H1 (cell line): ENCODE results near the gene COPZ2. TPM values are rescaled to one million over a fixed set of nuclear protein-coding genes. Genes with fewer than 3 reads are reported as not detected.

Source experiments
- CTCF ChIA-PET: fragments of 300-600 bp; sonication (Branson Sonifier 250); formaldehyde crosslinking; loops from one replicate; lab custom pipeline; 2021; ENCODE audit not compliant: partially characterized antibody; lab: Charles Lee
- POLR2A ChIA-PET: fragments of 300-600 bp; sonication (Branson Sonifier 250); formaldehyde crosslinking; loops from one replicate; lab custom pipeline; 2021; ENCODE audit warnings: inconsistent platforms; ENCODE audit not compliant: partially characterized antibody; lab: Charles Lee
- DNase-seq, 2 experiments: peaks; one replicate each; pipeline versions ENCODE4 v3.0.0 to v3.0.0-alpha.2; 2010 to 2022; ENCODE audit warnings: low spot score in 2 of 2, low read depth in 1 of 2, mixed read lengths in 1 of 2
- FAIRE-seq: peaks from 2 replicates; lab custom pipeline; 2011; peaks lifted over from hg19 to GRCh38; lab: Jason Lieb, UNC
- H2AFZ ChIP-seq: 2 replicates; pipeline ENCODE4 v1.8.1; 2012; ENCODE audit warnings: low read length, inconsistent platforms
- H2AK5ac ChIP-seq: 2 replicates; pipeline ENCODE4 v1.6.1; 2013; ENCODE audit warnings: low read depth, low read length
- H2BK120ac ChIP-seq: replicated peaks from 2 replicates; pipeline ENCODE3; 2013; ENCODE audit warnings: low read depth, low read length, inconsistent platforms
- H2BK12ac ChIP-seq: 2 replicates; pipeline ENCODE4 v1.6.1; 2013; ENCODE audit warnings: low read depth, low read length
- H2BK15ac ChIP-seq: 2 replicates; pipeline ENCODE4 v1.6.1; 2013; ENCODE audit warnings: low read length
- H2BK20ac ChIP-seq: 2 replicates; pipeline ENCODE4 v1.6.1; 2013; ENCODE audit warnings: low read length
- H2BK5ac ChIP-seq: 2 replicates; pipeline ENCODE4 v1.6.1; 2013; ENCODE audit warnings: low read depth, low read length
- H3K14ac ChIP-seq: 2 replicates; pipeline ENCODE4 v1.6.1; 2013; ENCODE audit warnings: inconsistent platforms; ENCODE audit not compliant: insufficient read length
- H3K18ac ChIP-seq: 2 replicates; pipeline ENCODE4 v1.6.1; 2013; ENCODE audit warnings: low read length; ENCODE audit errors: extremely low read depth
- H3K23ac ChIP-seq: 2 replicates; pipeline ENCODE4 v1.6.1; 2013; ENCODE audit warnings: inconsistent platforms; ENCODE audit not compliant: insufficient read length
- H3K23me2 ChIP-seq: 2 replicates; pipeline ENCODE4 v1.6.1; 2013; ENCODE audit warnings: low read depth, low read length
- H3K27ac ChIP-seq: 2 replicates; pipeline ENCODE4 v1.6.1; 2011; ENCODE audit warnings: low read depth, low read length, inconsistent platforms
- H3K27me3 ChIP-seq, 4 experiments: replicated peaks in 1 of 4; 1 replicate in 1 of 4; 2 replicates in 3 of 4; pipeline versions ENCODE4 v1.6.1 to v1.8.1; 2011 to 2013; ENCODE audit warnings: low read length in 3 of 4, mild to moderate bottlenecking in 3 of 4, inconsistent platforms in 2 of 4, mixed read lengths in 2 of 4, moderate library complexity in 1 of 4; ENCODE audit not compliant: control insufficient read depth in 3 of 4, insufficient read depth in 3 of 4; ENCODE audit errors: extremely low read depth in 1 of 4
- H3K36me3 ChIP-seq, 4 experiments: 2 replicates each; pipeline versions ENCODE4 v1.6.1 to v1.8.1; 2011 to 2013; ENCODE audit warnings: mild to moderate bottlenecking in 4 of 4, low read length in 3 of 4, moderate library complexity in 2 of 4, control low read depth in 1 of 4, inconsistent platforms in 1 of 4; ENCODE audit not compliant: insufficient read depth in 4 of 4, control insufficient read depth in 2 of 4
- H3K4ac ChIP-seq: replicated peaks from 2 replicates; pipeline ENCODE3; 2013; ENCODE audit warnings: low read length, low read depth, mixed read lengths, inconsistent platforms; ENCODE audit not compliant: insufficient read length
- H3K4me1 ChIP-seq, 4 experiments: replicated peaks in 1 of 4; 1 replicate in 1 of 4; 2 replicates in 3 of 4; pipeline versions ENCODE4 v1.6.1 to v1.8.1; 2011 to 2013; ENCODE audit warnings: low read length in 3 of 4, inconsistent platforms in 2 of 4, mixed read lengths in 1 of 4; ENCODE audit not compliant: insufficient read depth in 4 of 4, control insufficient read depth in 3 of 4
- H3K4me2 ChIP-seq, 2 experiments: 2 replicates each; pipeline versions ENCODE4 v1.6.1 to v1.8.1; 2011 to 2013; ENCODE audit warnings: low read depth in 2 of 2, low read length in 2 of 2, control low read depth in 1 of 2, inconsistent platforms in 1 of 2, mild to moderate bottlenecking in 1 of 2; ENCODE audit not compliant: insufficient read depth in 1 of 2
- H3K4me3 ChIP-seq, 4 experiments: fragments of 200-600, 300-600 bp in 1 of 4; sonication (generic), shearing (Covaris generic), sonication (Bioruptor Twin) in 1 of 4; 2 replicates each; pipeline versions ENCODE4 v1.5.1 to v1.8.1; 2011 to 2016; ENCODE audit warnings: low read length in 4 of 4, low read depth in 3 of 4, control low read depth in 2 of 4, inconsistent platforms in 2 of 4, mild to moderate bottlenecking in 2 of 4, mixed read lengths in 1 of 4, moderate library complexity in 1 of 4; ENCODE audit not compliant: insufficient read depth in 2 of 4; ENCODE audit errors: extremely low read depth in 1 of 4
- H3K56ac ChIP-seq: replicated peaks from 2 replicates; pipeline ENCODE3; 2013; ENCODE audit warnings: low read depth, mild to moderate bottlenecking, mixed read lengths, low read length, inconsistent platforms; ENCODE audit not compliant: insufficient read length
- H3K79me1 ChIP-seq: 2 replicates; pipeline ENCODE4 v1.6.1; 2013; ENCODE audit warnings: low read depth, low read length, control low read depth
- H3K79me2 ChIP-seq, 2 experiments: 2 replicates each; pipeline versions ENCODE4 v1.6.1 to v1.8.1; 2012 to 2013; ENCODE audit warnings: low read length in 2 of 2, mild to moderate bottlenecking in 2 of 2, inconsistent platforms in 1 of 2; ENCODE audit not compliant: insufficient read depth in 2 of 2, control insufficient read depth in 1 of 2
- H3K9ac ChIP-seq, 4 experiments: replicated peaks in 1 of 4; 1 replicate in 1 of 4; 2 replicates in 3 of 4; pipeline versions ENCODE4 v1.6.1 to v1.8.1; 2011 to 2013; ENCODE audit warnings: low read depth in 3 of 4, low read length in 3 of 4, control low read depth in 2 of 4, mild to moderate bottlenecking in 2 of 4, moderate library complexity in 2 of 4, inconsistent platforms in 1 of 4; ENCODE audit errors: extremely low read depth in 1 of 4
- H3K9me3 ChIP-seq, 2 experiments: 2 replicates each; pipeline versions ENCODE4 v1.6.1 to v1.8.1; 2012 to 2013; ENCODE audit warnings: mild to moderate bottlenecking in 2 of 2, moderate library complexity in 2 of 2, control low read depth in 1 of 2, inconsistent platforms in 1 of 2, low read depth in 1 of 2, low read length in 1 of 2, mixed read lengths in 1 of 2; ENCODE audit not compliant: insufficient read depth in 2 of 2
- H4K20me1 ChIP-seq, 2 experiments: replicated peaks in 1 of 2; 2 replicates each; pipeline versions ENCODE3 to v1.8.1; 2011 to 2013; ENCODE audit warnings: inconsistent platforms in 2 of 2, low read length in 2 of 2, mild to moderate bottlenecking in 1 of 2; ENCODE audit not compliant: insufficient read depth in 2 of 2, control insufficient read depth in 1 of 2
- H4K5ac ChIP-seq: 2 replicates; pipeline ENCODE4 v1.6.1; 2013; ENCODE audit warnings: low read length, low read depth, mixed read lengths, inconsistent platforms; ENCODE audit not compliant: insufficient read length
- H4K8ac ChIP-seq: 2 replicates; pipeline ENCODE4 v1.8.0; 2013; ENCODE audit warnings: mild to moderate bottlenecking, moderate library complexity, low read length, inconsistent platforms; ENCODE audit not compliant: insufficient read depth; ENCODE audit errors: extremely low read depth
- H4K91ac ChIP-seq: replicated peaks from 2 replicates; pipeline ENCODE3; 2013; ENCODE audit warnings: low read length, mixed read lengths, inconsistent platforms; ENCODE audit not compliant: insufficient read length
- ASH2L ChIP-seq: fragments of 200-600, 300-600 bp; sonication (generic); IDR thresholded peaks from one replicate; pipeline ENCODE4 v1.7.1; 2017; ENCODE audit warnings: low read length
- ATF2 ChIP-seq: IDR thresholded peaks from 2 replicates; pipeline ENCODE4 v1.6.1; 2012; ENCODE audit warnings: low read length, inconsistent platforms
- FOSL1 ChIP-seq: IDR thresholded peaks from 2 replicates; pipeline ENCODE4 v1.6.1; 2011; ENCODE audit warnings: mild to moderate bottlenecking, low read depth, low read length, moderate library complexity; ENCODE audit not compliant: insufficient read depth
- NANOG ChIP-seq: IDR thresholded peaks from 2 replicates; pipeline ENCODE4 v1.6.1; 2011; ENCODE audit warnings: low read length, low read depth, mild to moderate bottlenecking, inconsistent platforms; ENCODE audit not compliant: insufficient read depth, poor library complexity, severe bottlenecking
- PHF8 ChIP-seq: fragments of 200-600 bp; sonication (generic); conservative IDR thresholded peaks from 2 replicates; pipeline ENCODE4 v1.7.1; 2012; ENCODE audit warnings: low read depth, mild to moderate bottlenecking, inconsistent platforms, low read length, moderate library complexity
- RXRA ChIP-seq: IDR thresholded peaks from 2 replicates; pipeline ENCODE4 v1.6.1; 2011; ENCODE audit warnings: low read depth, mild to moderate bottlenecking, low read length, moderate library complexity; ENCODE audit not compliant: insufficient read depth
- SIX5 ChIP-seq: IDR thresholded peaks from 2 replicates; pipeline ENCODE4 v1.6.1; 2011; ENCODE audit warnings: mild to moderate bottlenecking, low read depth, low read length
- SP2 ChIP-seq: IDR thresholded peaks from 2 replicates; pipeline ENCODE4 v1.6.1; 2012; ENCODE audit warnings: mild to moderate bottlenecking, low read length, inconsistent platforms
- TCF12 ChIP-seq: IDR thresholded peaks from 2 replicates; pipeline ENCODE4 v1.6.1; 2011; ENCODE audit warnings: low read depth, mild to moderate bottlenecking, low read length
- TEAD4 ChIP-seq: IDR thresholded peaks from 2 replicates; pipeline ENCODE4 v1.6.1; 2012; ENCODE audit warnings: low read depth, low read length, inconsistent platforms, mixed read lengths
- ZNF274 ChIP-seq: IDR thresholded peaks from 2 replicates; pipeline ENCODE4 v1.7.0; 2012; ENCODE audit warnings: low read length, borderline replicate concordance; ENCODE audit errors: extremely low read depth
- WGBS, 2 experiments: shearing (Covaris generic) in 1 of 2; methylation state at CpG; one replicate each; pipeline versions ENCODE4 v1.1.6 to v1.1.7; 2013 to 2015; ENCODE audit warnings: low lambda C conversion rate in 2 of 2, mixed read lengths in 2 of 2, inconsistent platforms in 1 of 2, low coverage in 1 of 2, missing lambda C conversion rate in 1 of 2; ENCODE audit not compliant: insufficient replicate concordance in 2 of 2, insufficient coverage in 1 of 2, insufficient read length in 1 of 2; ENCODE audit errors: extremely low coverage in 1 of 2, missing lambda C conversion rate in 1 of 2; 5-methylcytosine and 5-hydroxymethylcytosine counted together
- polyA plus RNA-seq, 7 experiments: library from polyadenylated mRNA; depleted of rRNA in 3 of 7; stranded (reverse) in 5 of 7; unstranded in 2 of 7; fragments of >200 nt in 5 of 7; fragments of 200-250 nt in 2 of 7; gene quantifications; 1 replicate in 5 of 7; 2 replicates in 1 of 7; 4 replicates in 1 of 7; pipeline versions ENCODE4 v1.2.1 to v1.2.3, GENCODE V29; 2011 to 2013; ENCODE audit warnings: missing spikeins in 2 of 7, mixed read lengths in 2 of 7
- total RNA-seq: library from RNA; stranded (reverse); fragmentation: NEBNext Ultra II Directional; extraction: Animal tissue kit (Norgen Biotek cat#: 25700); gene quantifications from 2 replicates; pipeline ENCODE4 v1.2.1, GENCODE V29; 2021
- TF ChIP-seq, protein P1 (sequence below): IDR thresholded peaks from 2 replicates; pipeline ENCODE4 v1.6.1; 2012; ENCODE audit warnings: inconsistent platforms

The COPZ2 gene
- total and polyA plus RNA-seq, 2 of the 8 experiments (the other 6 are each of a cell fraction or from before 2014, with no cell fraction given): 0.24 TPM; not detected in 1

- ChIA-PET POLR2A (interaction anchor here (1.2 to 1.5 kb wide), 3 partner anchors 16 to 28 kb away, joined by 3 to 4 read pairs (median 4); no protein-coding TSS in a partner anchor), CTCF (interaction anchor here (0.6 to 27.8 kb wide), 5 partner anchors 10 to 91 kb away, joined by 3 to 493 read pairs (median 29); partner anchors contain the start of genes PNPO and PRR15L)
- no peak overlapping the region for H2BK5ac ChIP-seq
- H3K56ac ChIP-seq: no peak overlapping the region
- no peak overlapping the region for H2BK12ac ChIP-seq
- no peak overlapping the region for H3K4me3 ChIP-seq
- H4K5ac ChIP-seq: no peak overlapping the region
- no peak overlapping the region for H4K8ac ChIP-seq
- H2BK15ac ChIP-seq: peak overlapping the region; percentile 61; the same call in 1 of the 2 replicates
- no peak overlapping the region for H3K27ac ChIP-seq
- no peaks in the 10 kb centered on the region for H3K23me2 ChIP-seq
- H4K20me1 ChIP-seq: no peaks in the 10 kb centered on the region
- no peak overlapping the region for H3K14ac ChIP-seq
- H3K9ac ChIP-seq: no peak overlapping the region
- no peak overlapping the region for H2AFZ ChIP-seq
- no peak overlapping the region for H3K18ac ChIP-seq
- no peak overlapping the region for H4K91ac ChIP-seq
- H3K23ac ChIP-seq: no peak overlapping the region
- WGBS, 2 experiments: 99% methylated on average over 6 of the region's 7 CpGs; no CpG with 5 or more reads in 1 of the 2 experiments
- H3K79me2 ChIP-seq: no peaks in the 10 kb centered on the region
- H3K4me1 ChIP-seq: peaks cover 18 to 33% (median 27%) of the 10 kb centered on the region in 4 experiments
- H3K4ac ChIP-seq: no peak overlapping the region
- no peak overlapping the region for H3K4me2 ChIP-seq
- H2AK5ac ChIP-seq: no peak overlapping the region
- no peaks in the 10 kb centered on the region for H3K9me3 ChIP-seq
- H2BK20ac ChIP-seq: no peak overlapping the region
- H3K36me3 ChIP-seq: no peaks in the 10 kb centered on the region
- FAIRE-seq: no peak
- H3K79me1 ChIP-seq: no peaks in the 10 kb centered on the region
- no peaks in the 10 kb centered on the region for H3K27me3 ChIP-seq
- H2BK120ac ChIP-seq: no peak overlapping the region
- DNase-seq: no peak
- TF ChIP-seq RXRA: no peak
- no peak for TF ChIP-seq PHF8
- no peak for TF ChIP-seq TCF12
- no peak for TF ChIP-seq SP2
- TF ChIP-seq FOSL1: no peak
- TF ChIP-seq, protein P1, sequence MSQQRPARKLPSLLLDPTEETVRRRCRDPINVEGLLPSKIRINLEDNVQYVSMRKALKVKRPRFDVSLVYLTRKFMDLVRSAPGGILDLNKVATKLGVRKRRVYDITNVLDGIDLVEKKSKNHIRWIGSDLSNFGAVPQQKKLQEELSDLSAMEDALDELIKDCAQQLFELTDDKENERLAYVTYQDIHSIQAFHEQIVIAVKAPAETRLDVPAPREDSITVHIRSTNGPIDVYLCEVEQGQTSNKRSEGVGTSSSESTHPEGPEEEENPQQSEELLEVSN: no peak
- no peak for TF ChIP-seq SIX5
- TF ChIP-seq ZNF274: no peak
- no peak for TF ChIP-seq ATF2
- TF ChIP-seq ASH2L: no peak
- no peak for TF ChIP-seq NANOG
- no peak for TF ChIP-seq TEAD4
These were observed 39.6 kb downstream of the COPZ2 start for GRCh38 chr17:47998044-47998443.
